ENCODE results near the gene CDH5.

CDH5 gene

GRCh38 chr16:66370786-66371684 is 4.5 kb downstream of the CDH5 start:
- DNase-seq (ENCODE audit: low read depth) = no peak
- H3K4me3 ChIP-seq (ENCODE audit: low read depth, low read length) = no peak overlapping the region

GRCh38 chr16:66372078-66372897 is 5.8 kb downstream of the CDH5 start:
- H3K4me3 ChIP-seq (ENCODE audit: low read depth, low read length) = no peak overlapping the region
- no peak for DNase-seq (ENCODE audit: low read depth)

GRCh38 chr16:66372898-66373155 is 6.3 kb downstream of the CDH5 start:
- no peak for DNase-seq (ENCODE audit: low read depth)
- no peak overlapping the region for H3K4me3 ChIP-seq (ENCODE audit: low read depth, low read length)

- H3K4me3 ChIP-seq (ENCODE audit: low read depth, low read length) = no peak overlapping the region
- DNase-seq (ENCODE audit: low read depth) = no peak
Observed at GRCh38 chr16:66373667-66374066, 7.2 kb downstream of the CDH5 start.

GRCh38 chr16:66374176-66374575 is 7.7 kb downstream of the CDH5 start:
- no peak overlapping the region for H3K4me3 ChIP-seq (ENCODE audit: low read depth, low read length)
- no peak for DNase-seq (ENCODE audit: low read depth)

- no peak for DNase-seq (ENCODE audit: low read depth)
- no peak overlapping the region for H3K4me3 ChIP-seq (ENCODE audit: low read depth, low read length)
Observed at GRCh38 chr16:66375451-66375850, 9.0 kb downstream of the CDH5 start.

- DNase-seq (ENCODE audit: low read depth) = no peak
- no peak overlapping the region for H3K4me3 ChIP-seq (ENCODE audit: low read depth, low read length)
Observed at GRCh38 chr16:66376114-66376513, 9.6 kb downstream of the CDH5 start.

GRCh38 chr16:66376577-66377305 is 10.2 kb downstream of the CDH5 start:
- DNase-seq (ENCODE audit: low read depth) = no peak
- no peak overlapping the region for H3K4me3 ChIP-seq (ENCODE audit: low read depth, low read length)

GRCh38 chr16:66377324-66377723 is 10.8 kb downstream of the CDH5 start:
- no peak for DNase-seq (ENCODE audit: low read depth)
- no peak overlapping the region for H3K4me3 ChIP-seq (ENCODE audit: low read depth, low read length)

GRCh38 chr16:66378741-66379570 is 12.5 kb downstream of the CDH5 start:
- no peak overlapping the region for H3K4me3 ChIP-seq (ENCODE audit: low read depth, low read length)
- no peak for DNase-seq (ENCODE audit: low read depth)

GRCh38 chr16:66379571-66379941 is 13.1 kb downstream of the CDH5 start:
- no peak overlapping the region for H3K4me3 ChIP-seq (ENCODE audit: low read depth, low read length)
- DNase-seq (ENCODE audit: low read depth) = no peak

GRCh38 chr16:66380421-66380820 is 13.9 kb downstream of the CDH5 start:
- DNase-seq (ENCODE audit: low read depth) = no peak
- H3K4me3 ChIP-seq (ENCODE audit: low read depth, low read length) = no peak overlapping the region

GRCh38 chr16:66381585-66382170 is 15.2 kb downstream of the CDH5 start:
- no peak for DNase-seq (ENCODE audit: low read depth)
- H3K4me3 ChIP-seq (ENCODE audit: low read depth, low read length) = no peak overlapping the region

GRCh38 chr16:66382171-66382965 is 15.9 kb downstream of the CDH5 start:
- no peak overlapping the region for H3K4me3 ChIP-seq (ENCODE audit: low read depth, low read length)
- no peak for DNase-seq (ENCODE audit: low read depth)

- DNase-seq (ENCODE audit: low read depth) = peak; percentile 41
- no peak overlapping the region for H3K4me3 ChIP-seq (ENCODE audit: low read depth, low read length)
Observed at GRCh38 chr16:66382966-66383299, 16.4 kb downstream of the CDH5 start.

GRCh38 chr16:66383551-66383950 is 17.1 kb downstream of the CDH5 start:
- no peak overlapping the region for H3K4me3 ChIP-seq (ENCODE audit: low read depth, low read length)

GRCh38 chr16:66385415-66385814 is 18.9 kb downstream of the CDH5 start:
- no peak for DNase-seq (ENCODE audit: low read depth)
- H3K4me3 ChIP-seq (ENCODE audit: low read depth, low read length) = no peak overlapping the region

More at GRCh38 chr16:66383551-66383950, 17.1 kb downstream of the CDH5 start:
- no peak for DNase-seq (ENCODE audit: low read depth)
